Activated naive CD8-positive, alpha-beta T cell treated with anti-CD3 and anti-CD28 coated beads, Interleukin-2, amount 50 U/mL, for 24 hours (primary cell): ENCODE results near the gene CLEC17A.
"Not testable (repeated sequence)": the region's sequence is repeated elsewhere in the genome, so short reads cannot be mapped to it uniquely, and the experiment has no call there.

Experiments
- ATAC-seq: fragments of 150-1000 bp; cut with Tn5 transposase; one replicate; pipeline ENCODE4 v1.10.0; 2021
- DNase-seq: peaks from one replicate; pipeline ENCODE4 v3.0.0; 2021
- H3K27ac Mint-ChIP-seq: one replicate; pipeline ENCODE4 v1.8.0; 2021; ENCODE audit warnings: mild to moderate bottlenecking, mixed read lengths
- H3K27me3 Mint-ChIP-seq: one replicate; pipeline ENCODE4 v1.8.0; 2021; ENCODE audit warnings: mixed read lengths
- H3K36me3 Mint-ChIP-seq: one replicate; pipeline ENCODE4 v1.8.0; 2021; ENCODE audit warnings: low read depth, mixed read lengths
- H3K4me1 Mint-ChIP-seq: one replicate; pipeline ENCODE4 v1.8.0; 2021; ENCODE audit warnings: mixed read lengths
- H3K4me3 Mint-ChIP-seq: one replicate; pipeline ENCODE4 v1.8.0; 2021; ENCODE audit warnings: mild to moderate bottlenecking, moderate library complexity, mixed read lengths
- H3K9me3 Mint-ChIP-seq: one replicate; pipeline ENCODE4 v1.8.0; 2021; ENCODE audit warnings: mixed read lengths

Gene CLEC17A

DNA sequence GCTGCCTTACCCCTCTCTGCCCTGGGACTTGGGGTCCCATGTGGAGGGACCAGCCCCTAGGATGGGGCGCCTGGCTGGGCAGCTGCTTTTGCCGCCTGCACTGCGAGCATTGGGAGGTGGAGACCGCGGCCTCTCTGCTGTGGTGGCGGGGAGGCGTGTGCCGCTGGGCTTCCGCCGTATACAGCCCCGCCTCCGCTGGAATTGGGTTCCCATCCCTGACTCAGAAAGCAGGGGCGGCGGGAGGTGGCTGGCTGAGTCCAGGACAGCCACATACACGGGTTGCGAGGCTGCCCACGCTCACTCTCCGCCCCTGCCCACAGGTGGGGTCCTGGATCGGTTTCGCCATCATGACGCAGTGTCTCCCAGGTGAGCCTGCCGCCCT is 17.6 kb upstream of the CLEC17A start:
- Mint-ChIP-seq H3K27me3 (no peaks in the 10 kb centered on the region), H3K4me1 (peaks cover 39% of the 10 kb centered on the region), H3K9me3 (no peaks in the 10 kb centered on the region), H3K36me3 (peaks cover 8% of the 10 kb centered on the region), H3K4me3 (no peak overlapping the region), H3K27ac (no peak overlapping the region)
- no peak for DNase-seq
- no peak for ATAC-seq

- H3K4me1 Mint-ChIP-seq: peaks cover 40% of the 10 kb centered on the region
- DNase-seq: no peak
These were observed 16.8 kb upstream of the CLEC17A start for GRCh38 chr19:14565765-14566711.

DNA sequence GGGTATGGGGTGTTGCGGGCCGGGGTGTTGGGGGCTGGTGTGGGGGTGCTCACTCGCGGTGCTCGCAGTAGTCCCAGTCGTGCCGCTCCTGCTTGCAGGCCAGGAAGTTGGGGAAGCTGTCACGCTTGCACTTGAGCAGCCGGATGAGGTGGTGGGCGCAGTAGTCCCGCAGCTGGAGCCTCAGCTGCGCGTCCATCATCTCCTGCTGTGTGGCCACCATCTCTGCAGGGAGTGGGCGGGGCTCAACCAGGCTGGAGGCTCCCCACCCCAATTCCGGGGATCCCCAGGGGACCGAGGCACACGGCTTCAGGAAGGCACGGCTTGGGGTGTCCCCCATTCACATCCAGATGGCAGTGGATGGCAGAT is 16.2 kb upstream of the CLEC17A start:
- Mint-ChIP-seq H3K9me3 (no peaks in the 10 kb centered on the region), H3K4me1 (peaks cover 41% of the 10 kb centered on the region), H3K27ac (no peak overlapping the region), H3K36me3 (peaks cover 13% of the 10 kb centered on the region), H3K4me3 (no peak overlapping the region), H3K27me3 (no peaks in the 10 kb centered on the region)
- ATAC-seq (no peak), DNase-seq (no peak)

More at GRCh38 chr19:14565765-14566711, 16.8 kb upstream of the CLEC17A start:
- Mint-ChIP-seq H3K9me3 (no peaks in the 10 kb centered on the region), H3K4me3 (no peak overlapping the region), H3K36me3 (peaks cover 11% of the 10 kb centered on the region), H3K27ac (no peak overlapping the region), H3K27me3 (no peaks in the 10 kb centered on the region)
- no peak for ATAC-seq

DNA sequence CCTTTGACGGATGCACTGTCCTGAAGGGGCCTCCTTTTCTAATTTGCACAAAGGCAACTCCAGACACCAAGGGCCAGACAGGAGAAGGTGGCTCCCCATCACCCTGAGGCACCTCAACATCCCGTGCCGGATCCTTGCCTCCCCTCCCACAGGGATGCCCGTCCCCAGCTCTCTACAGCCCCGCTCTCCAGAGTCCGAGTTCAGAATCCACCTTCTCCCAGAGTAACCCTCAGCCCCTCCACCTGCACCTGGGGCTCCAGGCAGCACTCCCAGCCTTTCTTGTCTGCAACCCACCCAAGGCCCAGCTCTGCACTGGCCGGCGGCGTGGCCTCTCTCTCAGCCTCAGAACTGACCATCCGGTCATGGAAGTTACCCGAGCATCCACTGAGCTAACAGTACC is 15.8 kb upstream of the CLEC17A start:
- DNase-seq (no peak), ATAC-seq (no peak)
- Mint-ChIP-seq H3K4me1 (peaks cover 42% of the 10 kb centered on the region), H3K36me3 (peaks cover 13% of the 10 kb centered on the region), H3K4me3 (no peak overlapping the region), H3K27ac (peak overlapping the region; percentile 62), H3K9me3 (no peaks in the 10 kb centered on the region), H3K27me3 (no peaks in the 10 kb centered on the region)

DNA sequence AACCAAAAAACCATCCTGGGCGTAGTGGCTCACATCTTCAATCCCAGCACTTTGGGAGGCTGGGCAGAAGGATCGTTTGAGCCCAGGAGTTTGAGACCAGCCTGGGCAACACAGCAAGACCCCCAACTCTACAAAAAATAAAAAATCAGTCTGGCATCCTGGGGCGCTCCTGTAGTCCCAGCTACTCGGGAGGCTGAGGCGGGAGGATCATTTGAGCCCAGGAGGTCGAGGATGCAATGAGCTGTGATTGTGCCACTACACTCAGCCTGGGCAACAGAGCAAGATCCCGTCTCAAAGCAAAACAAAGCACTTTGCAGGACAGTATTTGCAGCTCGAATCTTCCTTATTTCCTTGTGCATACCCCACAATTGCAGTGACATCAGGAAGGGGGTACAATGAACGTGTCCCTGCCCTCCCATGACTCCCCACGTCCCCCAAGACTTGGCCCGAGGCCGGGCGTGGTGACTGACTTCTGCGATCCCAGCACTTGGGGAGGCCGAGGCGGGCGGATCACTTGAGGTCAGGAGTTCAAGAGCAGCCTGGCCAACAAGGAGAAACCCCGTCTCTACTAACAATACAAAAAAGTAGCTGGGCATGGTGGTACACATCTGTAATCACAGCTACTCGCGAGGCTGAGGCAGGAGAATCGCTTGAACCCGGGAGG is 11.9 kb upstream of the CLEC17A start:
- peak overlapping the region; percentile 94 for H3K4me3 Mint-ChIP-seq
- peaks cover 46% of the 10 kb centered on the region for H3K4me1 Mint-ChIP-seq
- H3K9me3 Mint-ChIP-seq: no peaks in the 10 kb centered on the region
- DNase-seq (no peak), ATAC-seq (no peak)
- H3K27ac Mint-ChIP-seq: peak overlapping the region; percentile 93
- H3K36me3 Mint-ChIP-seq: peaks cover 10% of the 10 kb centered on the region
- no peaks in the 10 kb centered on the region for H3K27me3 Mint-ChIP-seq

GRCh38 chr19:14571695-14572490 is 11.0 kb upstream of the CLEC17A start, which contains the start of gene NDUFB7:
Gene NDUFB7 (minus strand): TSS chr19:14572066. CDS start chr19:14572000, 66 bp downstream.
- Mint-ChIP-seq H3K4me3 (peak within 1 kb of the TSS; percentile 94), H3K27me3 (no peaks in the 10 kb centered on the region), H3K27ac (peak within 1 kb of the TSS; percentile 93), H3K36me3 (peaks cover 10% of the 10 kb centered on the region), H3K9me3 (no peaks in the 10 kb centered on the region), H3K4me1 (peaks cover 46% of the 10 kb centered on the region)
- DNase-seq: peak; percentile 91
- peak; percentile 96 for ATAC-seq

- Mint-ChIP-seq H3K36me3 (peaks cover 4% of the 10 kb centered on the region), H3K27me3 (no peaks in the 10 kb centered on the region), H3K4me1 (peaks cover 50% of the 10 kb centered on the region), H3K27ac (peak overlapping the region; percentile 46), H3K4me3 (no peak overlapping the region), H3K9me3 (no peaks in the 10 kb centered on the region)
- ATAC-seq: no peak
- no peak for DNase-seq
These were observed 7.4 kb upstream of the CLEC17A start for GRCh38 chr19:14575428-14575980.

DNA sequence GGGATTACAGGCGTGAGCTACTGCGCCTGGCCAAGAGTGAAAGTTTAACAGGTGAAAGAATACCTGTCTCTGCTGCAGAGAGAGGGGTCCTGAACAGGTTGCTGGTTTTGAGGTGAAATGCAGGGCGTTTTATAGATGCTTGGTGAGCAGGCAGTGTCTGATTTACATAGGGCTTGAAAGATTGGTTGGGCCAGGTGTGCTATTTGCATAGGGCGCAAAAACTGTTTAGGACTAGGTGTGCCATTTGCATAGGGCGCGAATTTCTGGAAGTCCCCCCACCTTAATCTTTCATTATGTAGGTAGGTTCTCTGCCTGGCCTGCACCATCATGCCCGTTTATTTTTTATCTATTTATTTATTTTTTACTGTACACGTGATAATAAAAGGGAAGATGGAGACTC is 6.5 kb upstream of the CLEC17A start:
- Mint-ChIP-seq H3K36me3 (peaks cover 2% of the 10 kb centered on the region), H3K4me3 (no peak overlapping the region), H3K27ac (no peak overlapping the region), H3K4me1 (peaks cover 52% of the 10 kb centered on the region), H3K9me3 (no peaks in the 10 kb centered on the region), H3K27me3 (no peaks in the 10 kb centered on the region)
- DNase-seq (no peak), ATAC-seq (no peak)

- no peaks in the 10 kb centered on the region for H3K36me3 Mint-ChIP-seq
- H3K4me1 Mint-ChIP-seq: peaks cover 52% of the 10 kb centered on the region
- no peaks in the 10 kb centered on the region for H3K27me3 Mint-ChIP-seq
- DNase-seq: no peak
- no peak overlapping the region for H3K4me3 Mint-ChIP-seq
- ATAC-seq: no peak
- peak overlapping the region; percentile 59 for H3K27ac Mint-ChIP-seq
- H3K9me3 Mint-ChIP-seq: no peaks in the 10 kb centered on the region
These were observed 5.6 kb upstream of the CLEC17A start for GRCh38 chr19:14577264-14577663.

- Mint-ChIP-seq H3K9me3 (no peaks in the 10 kb centered on the region), H3K27me3 (no peaks in the 10 kb centered on the region), H3K36me3 (no peaks in the 10 kb centered on the region), H3K4me1 (peaks cover 57% of the 10 kb centered on the region), H3K4me3 (peak overlapping the region; percentile 57), H3K27ac (peak overlapping the region; percentile 85)
- DNase-seq (peak; percentile 51), ATAC-seq (peak; percentile 66)
These were observed 4.9 kb upstream of the CLEC17A start for GRCh38 chr19:14577885-14578427.

DNA sequence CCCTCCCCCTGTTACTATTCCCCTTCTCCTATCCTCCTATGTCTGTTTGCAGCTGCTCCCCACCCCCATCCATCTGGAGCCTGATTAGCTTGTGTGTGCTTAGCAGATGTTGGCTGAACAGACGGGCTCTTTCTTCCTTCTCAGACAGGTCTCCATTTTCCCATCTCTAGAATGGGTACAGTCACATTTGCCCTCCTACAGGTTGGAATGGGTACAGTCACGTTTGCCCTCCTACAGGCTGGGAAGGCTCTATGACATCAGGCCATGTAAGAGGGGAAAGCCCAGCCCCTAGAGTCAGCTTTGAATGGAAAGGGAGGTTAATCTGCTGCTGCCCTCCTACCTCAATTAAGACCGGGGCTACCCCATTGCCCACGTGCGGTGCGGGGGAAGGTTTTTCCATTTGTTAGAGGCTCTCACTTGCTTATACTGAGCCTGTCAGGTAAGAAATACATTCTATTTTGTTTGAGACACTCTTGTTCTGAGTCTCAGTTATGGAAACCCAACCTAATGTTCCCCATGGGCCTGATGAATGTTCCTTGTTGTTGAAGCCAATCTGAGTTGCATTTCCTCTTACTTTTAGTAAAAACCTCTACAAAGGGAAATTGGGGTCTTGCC is 2.2 kb upstream of the CLEC17A start:
- Mint-ChIP-seq H3K4me3 (no peak overlapping the region), H3K4me1 (peaks cover 59% of the 10 kb centered on the region), H3K9me3 (no peaks in the 10 kb centered on the region), H3K36me3 (no peaks in the 10 kb centered on the region), H3K27ac (peak overlapping the region; percentile 85), H3K27me3 (no peaks in the 10 kb centered on the region)
- DNase-seq: peak; percentile 74
- ATAC-seq: peak; percentile 42

DNA sequence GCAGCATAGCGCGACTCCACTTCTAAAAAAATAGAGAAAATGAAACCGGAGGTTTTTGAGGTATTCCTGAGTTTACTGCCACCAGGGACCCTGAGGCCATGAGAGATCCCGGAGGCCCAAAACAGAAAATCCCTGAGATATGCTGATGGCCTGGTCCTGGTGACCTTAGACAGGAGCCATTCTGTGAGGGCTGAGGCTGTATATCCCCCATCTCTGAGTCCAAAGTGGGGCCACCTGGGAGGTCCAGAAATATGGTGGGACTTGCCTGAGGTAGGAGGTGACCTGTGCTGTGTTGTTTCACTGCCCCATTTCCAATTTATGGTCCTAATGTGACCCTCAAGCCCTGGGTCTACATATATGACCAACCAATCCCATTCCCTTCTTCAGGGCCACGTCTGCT is 1.5 kb downstream of the CLEC17A start:
- not testable (repeated sequence) for DNase-seq, ATAC-seq, H3K27me3 Mint-ChIP-seq, H3K36me3 Mint-ChIP-seq, H3K9me3 Mint-ChIP-seq
- H3K4me3 Mint-ChIP-seq: peak overlapping the region; percentile 70
- peaks cover 60% of the 10 kb centered on the region for H3K4me1 Mint-ChIP-seq
- peak overlapping the region; percentile 60 for H3K27ac Mint-ChIP-seq

DNA sequence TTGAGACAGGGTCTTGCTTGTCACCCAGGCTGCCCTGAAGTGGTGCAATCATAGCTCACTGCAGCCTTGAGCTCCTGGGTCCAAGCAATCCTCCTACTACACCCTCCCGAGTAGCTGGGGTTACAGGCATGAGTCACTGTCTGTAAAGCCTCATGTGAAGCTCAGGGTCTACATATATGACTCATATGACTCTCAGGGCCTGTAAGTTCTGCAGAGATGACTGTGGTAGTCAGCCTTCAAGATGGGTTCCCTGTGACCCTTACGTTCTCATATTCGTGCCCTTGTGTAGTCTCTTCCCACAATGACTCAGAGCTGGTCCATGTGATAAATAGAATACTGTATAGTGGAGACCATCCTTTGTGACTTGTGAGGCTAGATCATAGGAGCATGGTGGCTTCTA is 2.3 kb downstream of the CLEC17A start:
- DNase-seq (peak; percentile 43), ATAC-seq (peak; percentile 95)
- not testable (repeated sequence) for H3K27ac Mint-ChIP-seq, H3K9me3 Mint-ChIP-seq, H3K36me3 Mint-ChIP-seq, H3K27me3 Mint-ChIP-seq
- H3K4me1 Mint-ChIP-seq: peaks cover 57% of the 10 kb centered on the region
- H3K4me3 Mint-ChIP-seq: peak overlapping the region; percentile 24

DNA sequence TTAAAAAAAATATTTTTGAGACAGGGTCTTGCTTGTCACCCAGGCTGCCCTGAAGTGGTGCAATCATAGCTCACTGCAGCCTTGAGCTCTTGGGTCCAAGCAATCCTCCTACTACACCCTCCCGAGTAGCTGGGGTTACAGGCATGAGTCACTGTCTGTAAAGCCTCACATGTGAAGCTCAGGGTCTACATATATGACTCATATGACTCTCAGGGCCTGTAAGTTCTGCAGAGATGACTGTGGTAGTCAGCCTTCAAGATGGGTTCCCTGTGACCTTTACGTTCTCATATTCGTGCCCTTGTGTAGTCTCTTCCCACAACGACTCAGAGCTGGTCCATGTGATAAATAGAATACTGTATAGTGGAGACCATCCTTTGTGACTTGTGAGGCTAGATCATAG is 6.5 kb downstream of the CLEC17A start:
- peak; percentile 76 for ATAC-seq
- not testable (repeated sequence) for DNase-seq, H3K27me3 Mint-ChIP-seq

More for the DNA sequence above, 6.5 kb downstream of the CLEC17A start:
- not testable (repeated sequence) for H3K27ac Mint-ChIP-seq, H3K36me3 Mint-ChIP-seq, H3K4me3 Mint-ChIP-seq, H3K9me3 Mint-ChIP-seq
- H3K4me1 Mint-ChIP-seq: peaks cover 29% of the 10 kb centered on the region
